C4-2B (cell line): ENCODE measurements around the gene VMAC.

Experiments used
- ZFX ChIP-seq: fragments of 450-650 bp; IDR thresholded peaks from 2 replicates; pipeline ENCODE4 v1.6.1; 2017
- TF ChIP-seq, protein P1 (sequence below): fragments of 450-650 bp; conservative IDR thresholded peaks from 2 replicates; pipeline ENCODE4 v1.5.1; 2017; ENCODE audit warnings: mild to moderate bottlenecking

DNA sequence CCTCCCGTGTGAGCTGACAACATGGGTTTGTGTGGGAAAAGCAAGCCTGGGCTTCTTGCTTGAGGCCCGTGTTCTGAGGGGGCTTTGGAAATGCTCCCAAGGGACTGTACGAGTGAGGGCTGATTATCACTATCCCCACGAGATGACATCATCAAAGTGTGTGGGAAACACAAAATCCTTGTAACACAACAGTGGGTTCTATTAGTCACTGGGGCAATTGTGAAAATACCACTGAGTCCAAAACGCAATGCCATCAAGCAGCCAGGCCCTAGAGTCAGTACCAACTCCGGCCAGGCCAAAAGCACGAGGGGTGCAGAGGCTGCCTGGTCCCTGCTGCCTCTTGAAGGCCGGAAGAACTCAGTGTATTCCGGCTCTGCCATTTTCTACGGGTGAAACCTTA lies 39.0 kb downstream of the VMAC start:
- TF ChIP-seq, protein P1, sequence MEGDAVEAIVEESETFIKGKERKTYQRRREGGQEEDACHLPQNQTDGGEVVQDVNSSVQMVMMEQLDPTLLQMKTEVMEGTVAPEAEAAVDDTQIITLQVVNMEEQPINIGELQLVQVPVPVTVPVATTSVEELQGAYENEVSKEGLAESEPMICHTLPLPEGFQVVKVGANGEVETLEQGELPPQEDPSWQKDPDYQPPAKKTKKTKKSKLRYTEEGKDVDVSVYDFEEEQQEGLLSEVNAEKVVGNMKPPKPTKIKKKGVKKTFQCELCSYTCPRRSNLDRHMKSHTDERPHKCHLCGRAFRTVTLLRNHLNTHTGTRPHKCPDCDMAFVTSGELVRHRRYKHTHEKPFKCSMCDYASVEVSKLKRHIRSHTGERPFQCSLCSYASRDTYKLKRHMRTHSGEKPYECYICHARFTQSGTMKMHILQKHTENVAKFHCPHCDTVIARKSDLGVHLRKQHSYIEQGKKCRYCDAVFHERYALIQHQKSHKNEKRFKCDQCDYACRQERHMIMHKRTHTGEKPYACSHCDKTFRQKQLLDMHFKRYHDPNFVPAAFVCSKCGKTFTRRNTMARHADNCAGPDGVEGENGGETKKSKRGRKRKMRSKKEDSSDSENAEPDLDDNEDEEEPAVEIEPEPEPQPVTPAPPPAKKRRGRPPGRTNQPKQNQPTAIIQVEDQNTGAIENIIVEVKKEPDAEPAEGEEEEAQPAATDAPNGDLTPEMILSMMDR = no peak
- no peak for TF ChIP-seq ZFX
